Measurements from ENCODE around the gene MYL4.
"Not testable (repeated sequence)": the region's sequence is repeated elsewhere in the genome, so short reads cannot be mapped to it uniquely, and the experiment has no call there.

The MYL4 gene

GRCh38 chr17:47193931-47194511 is 15.1 kb upstream of the MYL4 start:
- no peak for DNase-seq

GRCh38 chr17:47197821-47198220 is 11.3 kb upstream of the MYL4 start:
- no peak for DNase-seq

- DNase-seq = no peak
These were observed 9.4 kb upstream of the MYL4 start for GRCh38 chr17:47199627-47200324.

GRCh38 chr17:47200325-47200664 is 8.9 kb upstream of the MYL4 start:
- no peak for DNase-seq

- no peak for DNase-seq
These were observed 8.0 kb upstream of the MYL4 start for GRCh38 chr17:47201166-47201565.

GRCh38 chr17:47203984-47204721 is 5.0 kb upstream of the MYL4 start:
- DNase-seq = no peak

- DNase-seq = no peak
These were observed 4.3 kb upstream of the MYL4 start for GRCh38 chr17:47204722-47205418.

- no peak for DNase-seq
These were observed 3.7 kb upstream of the MYL4 start for GRCh38 chr17:47205419-47205963.

GRCh38 chr17:47207143-47208067 is 1.7 kb upstream of the MYL4 start:
- DNase-seq = no peak

GRCh38 chr17:47209499-47209898 is 351 bp downstream of the MYL4 start:
- DNase-seq = no peak

GRCh38 chr17:47210105-47210504 is 957 bp downstream of the MYL4 start:
- no peak for DNase-seq

- no peak for DNase-seq
These were observed 1.6 kb downstream of the MYL4 start for GRCh38 chr17:47210779-47211178.

- DNase-seq = no peak
These were observed 3.3 kb downstream of the MYL4 start for GRCh38 chr17:47212458-47212857.

- no peak for DNase-seq
These were observed 4.4 kb downstream of the MYL4 start for GRCh38 chr17:47213540-47213939.

- DNase-seq = no peak
These were observed 5.8 kb downstream of the MYL4 start for GRCh38 chr17:47214931-47215330.

- DNase-seq = not testable (repeated sequence)
These were observed 7.7 kb downstream of the MYL4 start for GRCh38 chr17:47216821-47217220.

- not testable (repeated sequence) for DNase-seq
These were observed 8.1 kb downstream of the MYL4 start for GRCh38 chr17:47217279-47217678.

GRCh38 chr17:47218896-47219430 is 9.8 kb downstream of the MYL4 start:
- DNase-seq = no peak

- no peak for DNase-seq
These were observed 10.7 kb downstream of the MYL4 start for GRCh38 chr17:47219621-47220475.

GRCh38 chr17:47220531-47220999 is 11.4 kb downstream of the MYL4 start:
- no peak for DNase-seq

GRCh38 chr17:47221154-47221553 is 12.0 kb downstream of the MYL4 start:
- DNase-seq = no peak
